GM19328 (cell line): ENCODE results near the gene RETREG3.

Experiments used
- ATAC-seq: cut with Tn5 transposase; IDR thresholded peaks from one replicate; pipeline ENCODE4 v1.9.1; 2021; ENCODE audit warnings: mild to moderate bottlenecking, moderate library complexity; ENCODE audit not compliant: unreplicated experiment

The RETREG3 gene

GRCh38 chr17:42536372-42537155 lies 72.6 kb downstream of the RETREG3 start:
- peak; percentile 62 for ATAC-seq

GRCh38 chr17:42536048-42536371 lies 73.2 kb downstream of the RETREG3 start, which contains the start of gene NAGLU:
NAGLU (plus strand) TSS chr17:42536241; CDS start chr17:42536273, 32 bp downstream.
- peak; percentile 73 for ATAC-seq

- ATAC-seq = no peak
These were observed 73.8 kb downstream of the RETREG3 start for GRCh38 chr17:42535155-42536047.

DNA sequence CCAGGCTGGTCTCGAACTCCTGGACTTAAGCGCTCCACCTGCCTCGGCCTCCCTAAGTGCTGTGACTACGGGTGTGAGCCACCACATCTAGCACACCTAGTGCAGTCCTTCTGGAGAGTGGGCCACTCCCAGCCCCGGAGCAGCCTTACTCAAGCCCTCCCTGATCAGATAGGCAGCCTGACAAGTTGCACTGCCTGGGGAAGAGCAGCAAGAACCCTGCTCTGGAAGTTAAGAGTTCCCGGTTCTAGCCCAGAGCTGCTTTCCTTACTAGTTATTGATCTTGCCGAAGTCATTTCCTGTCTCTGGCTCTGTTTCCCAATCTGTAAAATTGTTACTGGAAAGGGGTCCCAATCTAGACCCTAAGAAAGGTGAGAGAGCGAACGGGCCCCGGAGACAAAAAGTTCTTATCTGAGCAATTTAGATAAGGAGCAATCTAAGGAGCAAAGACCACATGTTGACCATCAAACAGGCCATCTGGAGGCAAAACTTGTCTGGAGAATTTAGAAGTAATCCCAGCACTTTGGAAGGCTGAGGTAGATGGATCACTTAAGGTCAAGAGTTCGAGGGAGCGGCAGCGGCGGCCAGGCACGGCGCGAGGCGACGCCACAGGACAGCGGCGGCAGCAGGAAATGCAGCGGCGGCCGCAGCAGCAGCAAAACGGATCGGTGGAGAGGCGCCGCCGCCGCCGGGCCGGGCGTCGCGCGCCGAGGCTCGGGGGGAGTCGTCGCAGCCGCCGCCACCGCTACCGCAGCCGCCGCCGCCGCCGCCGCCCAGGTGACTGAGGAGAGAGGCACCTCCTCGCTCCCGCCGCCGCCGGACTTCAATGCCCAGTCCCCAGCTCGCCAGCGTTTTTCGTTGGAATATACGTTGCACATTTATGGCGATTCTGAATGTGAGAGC lies 77.5 kb downstream of the RETREG3 start:
- no peak for ATAC-seq

GRCh38 chr17:42530952-42531454 lies 78.2 kb downstream of the RETREG3 start:
- no peak for ATAC-seq
